ENCODE results near the gene EIF2A.
"Not testable (repeated sequence)": the region's sequence is repeated elsewhere in the genome, so short reads cannot be mapped to it uniquely, and the experiment has no call there.

EIF2A gene

DNA sequence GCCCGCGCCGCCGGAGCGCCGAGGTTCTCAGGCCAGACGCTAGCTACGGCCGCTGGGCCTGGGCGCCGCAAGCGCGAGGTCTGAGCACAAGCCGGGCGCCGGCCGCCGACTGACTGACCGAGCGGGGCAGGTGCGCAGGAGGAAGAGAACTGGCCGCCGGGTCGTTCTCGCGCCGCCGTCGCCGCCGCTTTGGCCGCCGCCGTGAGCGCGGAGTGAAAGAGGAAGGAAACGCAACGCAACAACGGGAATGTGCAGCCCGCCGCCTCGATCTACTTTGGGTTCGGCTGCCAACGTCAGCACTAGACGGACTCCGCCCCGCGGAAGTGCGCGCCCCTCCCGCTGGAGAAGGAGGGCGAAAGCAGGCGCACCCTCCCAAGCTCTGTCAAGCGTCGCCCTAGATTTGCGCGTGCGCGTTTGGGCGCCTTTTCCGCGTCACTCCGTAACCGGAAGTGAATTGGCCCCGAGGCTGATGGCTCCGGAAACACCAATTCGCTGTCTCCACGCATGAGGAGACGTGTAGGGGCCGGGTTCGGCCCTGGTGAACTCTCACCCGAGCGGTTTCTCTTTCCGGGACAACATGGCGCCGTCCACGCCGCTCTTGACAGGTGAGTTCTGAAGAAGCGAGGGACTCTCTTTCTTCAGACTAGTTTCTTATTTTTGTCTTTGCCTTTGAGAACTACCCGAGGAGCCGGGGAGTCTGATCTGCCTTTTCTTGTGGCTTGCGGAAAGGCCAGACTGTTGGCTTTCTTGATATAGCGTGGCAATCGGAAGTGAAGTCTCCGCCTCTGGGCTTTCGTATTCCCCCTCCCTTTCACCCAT lies at the start of gene EIF2A, which contains the start of gene SERP1:
Gene EIF2A (plus strand): TSS at position 562 of the 819 bp plus-strand sequence. CDS start 16 bp downstream, at position 578.
Gene SERP1 (minus strand): TSS at position 271 of the 819 bp plus-strand sequence. CDS start 361 bp downstream, outside the sequence.
- DNase-seq, result peak; percentile 100

DNA sequence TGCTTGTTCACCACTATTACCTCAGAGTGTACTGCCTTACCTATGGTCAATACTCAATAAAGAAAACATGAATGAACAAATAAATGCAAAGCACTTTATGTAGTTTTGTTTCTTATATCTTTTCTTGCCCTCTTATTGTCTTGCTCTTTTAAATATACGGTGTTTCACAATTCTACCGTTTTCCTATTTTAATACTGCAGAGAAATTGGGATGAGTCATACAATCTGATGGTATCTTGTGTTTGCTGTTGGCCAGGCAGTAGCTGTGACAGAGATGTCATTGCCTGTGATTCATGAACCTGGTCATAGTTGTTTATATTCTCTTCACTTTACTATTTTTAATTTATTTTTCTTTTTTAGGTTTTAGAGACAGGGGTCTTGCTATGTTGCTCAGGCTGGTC lies 48.6 kb upstream of the EIF2A start:
- no peak for DNase-seq

DNA sequence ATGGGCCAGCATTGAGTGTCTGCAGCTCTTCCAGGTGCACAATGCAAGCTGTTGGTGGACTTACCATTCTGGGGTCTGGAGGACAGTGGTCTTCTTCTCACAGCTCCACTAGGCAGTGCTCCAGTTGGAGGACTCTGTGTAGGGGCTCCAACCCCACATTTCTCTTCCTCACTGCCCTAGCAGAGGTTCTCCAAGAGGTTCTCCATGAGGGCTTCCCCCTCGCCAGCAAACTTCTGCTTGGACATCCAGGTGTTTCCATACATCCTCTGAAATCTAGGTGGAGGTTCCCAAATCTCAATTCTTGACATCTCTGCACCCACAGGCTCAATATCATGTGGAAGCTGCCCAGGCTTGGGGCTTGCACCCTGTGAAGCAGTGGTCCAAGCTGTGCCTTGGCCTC lies 45.6 kb upstream of the EIF2A start:
- not testable (repeated sequence) for DNase-seq

DNA sequence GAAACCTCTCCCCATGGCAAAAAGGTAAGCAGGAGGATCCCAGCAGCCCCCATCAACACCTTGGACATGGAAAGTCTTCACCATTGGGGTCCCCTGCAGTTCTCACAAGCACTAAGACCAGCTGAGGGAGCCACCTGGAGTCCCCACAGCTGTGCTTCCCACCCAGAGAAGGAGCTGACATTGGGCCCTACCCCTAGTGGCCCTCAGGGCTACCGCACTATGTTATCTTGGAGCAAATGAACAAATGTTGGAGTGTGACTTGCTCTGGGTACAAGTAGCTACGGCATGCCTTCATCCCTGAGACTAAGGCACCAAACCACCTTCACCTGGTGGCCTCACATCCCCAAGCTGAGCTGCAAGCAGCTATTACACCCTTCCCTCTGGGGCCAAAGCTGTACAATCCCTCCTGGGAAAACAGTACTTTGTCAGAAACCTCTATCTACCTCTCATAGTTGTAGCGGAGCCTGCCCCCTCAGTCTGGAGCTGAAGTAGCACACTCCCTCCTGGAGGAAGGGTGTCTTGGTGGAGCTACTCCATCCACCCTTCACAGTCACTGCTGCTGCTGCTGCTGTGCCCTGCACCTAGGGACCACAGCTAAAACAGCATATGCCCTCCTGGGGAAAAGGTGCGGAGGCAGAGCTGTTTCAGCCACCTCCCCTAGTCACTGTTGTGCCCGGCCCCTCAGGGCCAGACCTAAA lies 43.0 kb upstream of the EIF2A start:
- DNase-seq, result no peak

DNA sequence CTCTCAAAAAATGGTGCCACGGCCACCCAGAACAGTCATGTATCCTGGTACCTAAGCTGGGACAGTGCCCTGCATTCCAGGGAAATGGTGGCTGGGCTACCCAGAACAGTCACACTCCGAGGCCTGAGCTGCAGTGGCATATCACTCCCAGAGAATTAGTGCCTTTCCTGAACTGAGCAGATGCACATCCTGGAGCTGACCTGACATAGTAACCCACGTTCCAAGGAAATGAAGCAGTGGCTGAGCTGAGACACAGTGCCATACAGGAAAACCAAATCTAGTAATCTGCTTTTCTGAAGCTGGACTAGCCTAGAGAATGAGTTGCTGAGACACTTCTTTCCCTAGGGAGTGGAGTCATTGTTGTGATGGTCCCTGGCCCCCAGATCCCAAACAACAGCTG lies 42.1 kb upstream of the EIF2A start:
- DNase-seq, result no peak

DNA sequence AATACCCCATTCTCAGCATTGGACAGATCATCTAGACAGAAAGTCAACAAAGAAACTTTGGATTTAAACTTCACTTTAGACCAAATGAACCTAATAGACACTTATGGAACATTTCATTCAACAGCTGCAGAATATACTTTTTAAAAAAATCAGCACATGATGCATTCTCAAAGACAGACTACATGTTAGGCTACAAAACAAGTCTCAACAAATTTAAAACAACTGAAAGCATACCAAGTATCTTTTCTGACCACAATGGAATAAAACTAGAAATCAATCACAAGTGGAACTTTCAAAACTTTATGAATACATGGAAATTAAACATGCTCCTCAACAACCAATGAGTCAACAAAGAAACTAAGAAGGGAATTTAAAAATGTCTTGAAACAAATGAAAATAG lies 38.2 kb upstream of the EIF2A start:
- no peak for DNase-seq

DNA sequence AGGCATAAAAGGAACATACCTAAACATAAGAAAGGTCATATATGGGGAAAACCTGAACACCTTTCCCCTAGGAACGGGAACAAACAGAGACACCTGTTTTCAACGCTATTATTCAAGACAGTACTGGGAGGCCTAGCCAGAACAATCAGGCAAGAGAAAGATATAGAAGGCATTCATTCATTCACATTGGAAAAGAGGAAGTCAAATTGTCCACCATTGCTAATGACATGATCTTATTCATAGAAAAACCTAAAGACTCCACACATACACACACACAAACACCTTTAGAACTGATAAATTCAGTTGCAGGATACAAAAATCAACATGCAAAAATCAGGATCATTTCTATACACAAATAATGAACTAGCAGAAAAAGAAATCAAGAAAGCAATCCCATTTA lies 36.8 kb upstream of the EIF2A start:
- no peak for DNase-seq

DNA sequence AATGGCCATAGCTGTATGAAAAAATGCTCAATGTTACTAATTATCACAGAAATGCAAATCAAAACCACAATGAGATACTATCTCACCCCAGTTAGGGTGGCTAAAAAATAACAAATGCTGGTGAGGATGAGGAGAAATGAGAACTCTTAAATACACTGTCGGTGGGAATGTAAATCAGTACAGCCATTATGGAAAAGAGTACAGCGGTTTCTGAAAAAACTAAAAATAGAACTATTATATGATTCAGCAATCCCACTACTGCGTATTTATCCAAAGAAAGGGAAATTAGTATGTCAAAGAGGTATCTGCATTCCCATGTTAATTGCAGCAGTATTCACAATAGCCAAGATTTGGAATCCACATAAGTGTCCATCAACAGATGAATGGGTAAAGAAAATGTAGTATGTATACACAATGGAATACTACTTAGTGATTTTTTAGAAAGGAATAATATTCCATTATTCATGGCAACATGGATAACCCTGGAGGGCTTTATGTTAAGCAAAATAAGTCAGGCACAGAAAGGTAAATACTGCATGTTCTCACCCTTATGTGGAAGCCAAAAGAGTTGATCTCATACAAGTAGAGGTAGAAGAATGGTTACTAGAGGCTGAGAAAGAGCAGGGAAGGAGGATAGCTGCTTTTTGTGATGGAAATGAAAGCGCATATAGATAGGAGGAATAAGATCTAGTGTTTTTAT lies 35.3 kb upstream of the EIF2A start:
- no peak for DNase-seq

DNA sequence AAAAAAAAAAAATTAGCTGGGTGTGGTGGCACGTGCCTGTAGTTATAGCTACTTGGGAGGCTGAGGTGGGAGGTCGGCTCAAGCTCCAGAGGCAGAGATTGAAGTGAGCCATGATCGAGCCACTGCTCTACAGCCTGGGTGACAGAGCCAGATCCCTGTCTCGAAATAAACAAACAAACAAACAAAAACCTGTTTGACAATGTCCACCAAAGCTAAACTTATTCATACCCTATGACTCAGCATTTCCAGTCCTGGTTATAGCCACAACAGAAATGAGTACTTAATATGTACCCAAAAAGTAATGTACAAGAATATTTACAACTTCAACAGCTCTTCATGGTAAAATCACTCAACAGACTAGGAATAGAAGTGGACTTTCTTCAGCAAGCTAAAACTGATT lies 31.4 kb upstream of the EIF2A start:
- DNase-seq, result no peak

DNA sequence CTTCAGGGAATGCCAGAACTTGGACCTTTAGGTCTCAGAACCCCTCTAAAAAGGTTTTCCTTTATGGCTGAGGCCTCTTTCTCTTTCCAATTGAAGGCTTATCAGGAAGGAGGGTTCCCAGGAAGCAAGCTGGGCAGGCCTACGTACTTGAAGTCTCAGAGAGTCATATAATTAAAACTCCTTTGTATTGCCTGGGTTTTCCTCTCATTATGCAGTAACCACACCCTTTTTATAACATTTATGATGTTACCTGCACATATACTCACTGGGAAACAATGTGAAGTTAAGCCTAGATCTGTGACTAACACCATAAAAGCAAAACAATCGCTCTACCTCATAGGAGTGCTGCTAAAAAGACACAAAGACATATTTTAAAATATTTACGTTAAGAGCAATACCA lies 27.6 kb upstream of the EIF2A start:
- no peak for DNase-seq

DNA sequence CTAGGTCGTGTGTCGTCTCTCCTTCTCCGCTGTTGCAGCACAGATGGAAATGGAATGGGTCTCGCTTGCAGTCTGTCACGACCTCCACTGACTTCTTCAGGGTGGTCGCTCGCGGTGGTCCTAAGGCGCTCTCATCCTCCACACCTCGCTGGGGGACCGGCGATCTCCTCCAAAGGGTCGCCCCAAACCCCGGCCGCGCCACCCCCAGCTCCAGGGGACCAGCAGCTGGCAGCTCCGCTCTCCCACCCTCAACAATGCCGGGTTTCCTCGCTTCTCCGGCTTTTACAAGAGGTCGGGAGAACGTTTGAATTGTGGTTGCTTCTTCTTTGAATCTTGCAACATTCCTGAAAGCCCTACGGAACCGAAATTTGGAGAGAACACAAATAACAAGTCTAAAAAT lies 26.2 kb upstream of the EIF2A start:
- DNase-seq, result no peak

DNA sequence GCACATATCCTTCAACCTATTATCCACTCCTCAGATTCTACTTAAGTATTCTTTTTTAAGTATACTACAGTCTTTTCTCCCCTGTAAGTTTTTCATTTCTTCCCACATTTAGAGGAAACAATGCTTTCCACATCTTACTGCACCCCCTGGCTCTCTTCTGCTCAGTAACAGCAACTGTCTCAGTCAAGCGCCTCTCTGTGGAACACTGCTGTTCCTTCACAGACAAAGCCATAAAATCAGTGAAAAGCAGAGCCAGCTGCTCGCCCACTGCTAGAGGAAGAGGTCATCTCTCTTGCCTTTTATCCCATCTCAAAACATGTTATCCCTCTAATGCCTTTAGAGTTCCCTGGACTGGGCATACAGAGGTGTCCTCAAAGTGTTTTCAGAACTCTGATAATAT lies 25.1 kb upstream of the EIF2A start:
- DNase-seq, result no peak

DNA sequence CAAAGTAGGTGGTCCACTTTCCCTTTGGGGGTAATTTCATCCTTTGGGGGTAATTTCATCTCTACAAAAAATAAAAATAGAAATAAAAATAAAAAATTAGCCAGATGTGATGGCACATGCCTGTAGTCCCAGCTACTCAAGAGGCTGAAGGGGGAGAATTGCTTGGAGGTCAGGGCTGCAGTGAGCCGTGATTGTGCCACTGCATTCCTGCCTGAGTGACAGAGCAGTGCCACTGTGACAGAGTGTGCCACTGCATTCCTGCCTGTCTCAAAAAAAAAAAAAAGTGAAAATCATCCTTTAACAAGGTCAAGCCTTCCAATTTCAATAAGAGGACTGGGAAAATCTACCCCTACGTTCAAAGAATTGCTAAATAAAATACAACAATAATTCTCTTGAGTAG lies 23.0 kb upstream of the EIF2A start:
- DNase-seq, result no peak

DNA sequence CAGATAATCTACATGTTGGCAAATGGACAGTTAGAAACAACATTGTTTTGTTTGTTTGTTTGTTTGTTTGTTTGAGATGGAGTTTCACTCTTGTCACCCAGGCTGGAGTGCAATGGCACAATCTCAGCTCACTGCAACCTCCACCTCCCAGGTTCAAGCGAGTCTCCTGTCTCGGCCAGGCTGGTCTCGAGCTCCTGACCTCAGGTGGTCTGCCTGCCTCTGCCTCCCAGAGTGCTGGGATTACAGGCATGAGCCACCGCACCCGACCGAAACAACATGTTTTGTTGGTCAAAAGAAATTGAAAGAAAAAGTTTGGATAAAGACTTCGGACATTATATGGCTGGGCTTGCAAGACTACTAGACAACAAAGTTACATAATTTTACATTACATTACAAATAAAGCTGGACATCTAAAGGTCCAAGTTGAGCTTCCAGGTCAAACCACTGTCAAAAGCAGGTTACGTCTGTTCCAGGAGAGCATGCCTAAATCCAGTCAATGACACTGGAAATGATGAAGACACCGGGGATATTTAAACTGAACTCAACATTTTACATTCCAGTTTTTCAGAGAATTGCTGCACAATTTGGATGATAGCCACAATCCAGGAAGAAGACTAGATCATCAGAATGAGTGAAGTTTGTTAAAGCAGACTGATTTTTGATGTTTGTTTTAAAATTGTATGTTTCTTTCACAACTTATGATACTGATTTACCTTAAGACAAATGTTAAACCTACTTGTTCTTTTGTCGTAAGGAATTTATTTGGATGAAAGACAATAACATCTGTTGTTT lies 18.9 kb upstream of the EIF2A start:
- no peak for DNase-seq

DNA sequence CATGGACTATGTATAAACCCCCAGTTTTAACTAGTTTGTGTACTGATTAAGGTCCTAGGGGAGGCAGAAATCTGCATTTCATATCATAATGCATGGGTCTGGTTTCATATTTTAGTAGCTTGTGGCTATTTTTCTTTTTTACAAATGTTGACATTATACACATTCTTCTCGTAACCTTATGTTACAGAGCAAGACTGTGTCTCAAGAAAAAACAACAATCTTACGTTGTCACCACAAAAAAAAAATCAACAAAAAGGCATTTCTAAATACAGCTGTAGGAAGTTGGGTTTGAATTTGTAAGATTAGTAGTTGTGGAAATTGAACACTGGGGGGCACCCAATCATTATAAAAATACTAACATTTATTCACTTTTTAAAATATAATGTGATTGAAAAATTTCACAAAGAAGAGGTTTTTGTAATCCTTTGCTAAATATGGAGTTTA lies 18.2 kb upstream of the EIF2A start:
- no peak for DNase-seq

DNA sequence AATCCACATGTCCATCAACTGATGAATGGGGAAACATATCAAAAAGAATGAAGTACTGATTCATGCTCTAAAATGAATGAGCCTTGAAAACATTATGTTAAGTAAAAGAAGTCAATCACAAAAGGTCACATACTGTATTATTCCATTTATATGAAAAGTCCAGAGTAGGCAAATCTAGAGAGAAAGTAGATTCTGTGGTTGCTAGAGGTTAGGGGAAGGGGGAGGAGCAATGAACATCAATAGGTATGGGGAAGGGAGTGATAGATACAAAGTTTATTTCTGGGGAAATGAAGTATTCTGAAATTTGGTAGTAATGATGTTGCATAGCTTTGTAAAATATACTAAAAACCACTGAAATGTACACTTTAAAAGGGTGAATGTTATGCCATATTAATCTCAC lies 14.8 kb upstream of the EIF2A start:
- no peak for DNase-seq

DNA sequence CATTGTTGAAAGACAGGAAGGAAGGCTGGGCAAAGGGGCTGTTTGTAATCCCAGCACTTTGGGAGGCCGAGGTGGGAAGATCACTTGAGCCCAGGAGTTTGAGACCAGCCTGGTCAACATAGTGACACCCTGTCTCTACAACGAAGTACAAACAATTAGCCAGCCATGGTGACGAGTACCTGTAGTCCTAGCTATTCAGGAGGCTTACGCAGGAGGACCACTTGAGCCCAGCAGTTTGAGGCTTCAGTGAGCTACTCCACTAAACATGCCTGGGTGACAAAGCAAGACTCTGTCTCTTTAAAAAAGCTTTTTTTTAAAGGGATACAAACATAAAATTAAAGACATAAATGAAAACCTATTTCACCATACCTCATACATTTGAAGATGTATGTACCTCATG lies 11.4 kb upstream of the EIF2A start:
- DNase-seq, result no peak

DNA sequence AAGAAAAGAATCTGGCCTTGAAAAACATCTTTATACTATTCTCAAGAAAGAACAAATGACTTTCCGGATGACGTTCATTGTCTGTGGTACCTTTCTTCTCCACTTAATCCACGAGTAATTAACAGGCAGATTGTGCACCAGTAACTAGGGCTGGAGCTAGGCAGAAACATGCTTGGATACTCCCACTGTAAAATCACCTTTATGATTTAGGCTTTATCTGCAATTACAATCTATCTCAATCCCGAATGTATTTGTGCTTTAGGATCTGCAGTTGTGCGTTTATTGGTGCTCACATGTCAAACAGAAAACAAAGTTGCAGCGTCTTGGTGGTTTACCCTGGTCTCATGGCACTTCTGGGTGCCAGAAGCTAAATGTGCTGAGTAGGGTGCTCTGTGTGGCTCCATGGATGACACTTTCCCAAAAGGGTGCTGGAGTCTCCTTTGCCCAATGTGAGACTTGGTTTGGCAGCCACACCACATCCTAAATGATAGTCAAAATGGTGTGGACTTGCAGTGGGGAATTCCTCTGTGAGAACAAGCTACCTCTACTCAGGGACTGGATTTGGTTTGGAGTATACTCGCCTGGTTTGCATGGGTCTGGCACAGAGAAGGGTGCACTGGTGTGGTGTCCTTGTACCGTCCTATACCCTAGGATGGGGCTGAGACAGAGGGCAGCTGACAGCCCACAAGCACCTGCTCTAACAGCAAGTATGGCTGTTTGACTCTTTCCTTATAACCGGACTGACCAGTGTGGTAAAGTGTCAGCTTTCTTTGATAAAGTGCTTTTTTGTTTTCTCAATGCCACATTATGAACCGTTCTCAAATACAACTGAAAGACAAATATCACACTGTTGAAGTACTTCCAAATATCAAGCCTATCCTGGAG lies 8.0 kb upstream of the EIF2A start:
- DNase-seq, result no peak

DNA sequence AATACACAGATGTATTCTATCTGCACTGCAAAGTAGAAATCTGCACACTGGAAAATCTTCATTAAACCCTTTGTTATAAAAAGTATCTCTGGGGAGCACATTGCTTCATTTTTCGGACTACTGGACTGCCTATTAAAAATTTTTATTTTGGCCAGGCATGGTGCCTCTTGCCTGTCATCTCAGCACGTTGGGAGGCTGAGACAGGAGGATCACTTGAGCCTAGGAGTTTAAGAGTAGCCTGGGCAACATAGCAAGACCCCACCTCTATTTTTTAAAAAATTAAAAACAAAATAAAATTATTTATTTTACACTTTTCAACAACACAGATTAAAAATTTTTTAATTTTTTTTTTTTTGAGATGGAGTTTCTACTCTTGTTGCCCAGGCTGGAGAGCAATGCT lies 6.3 kb upstream of the EIF2A start:
- no peak for DNase-seq

DNA sequence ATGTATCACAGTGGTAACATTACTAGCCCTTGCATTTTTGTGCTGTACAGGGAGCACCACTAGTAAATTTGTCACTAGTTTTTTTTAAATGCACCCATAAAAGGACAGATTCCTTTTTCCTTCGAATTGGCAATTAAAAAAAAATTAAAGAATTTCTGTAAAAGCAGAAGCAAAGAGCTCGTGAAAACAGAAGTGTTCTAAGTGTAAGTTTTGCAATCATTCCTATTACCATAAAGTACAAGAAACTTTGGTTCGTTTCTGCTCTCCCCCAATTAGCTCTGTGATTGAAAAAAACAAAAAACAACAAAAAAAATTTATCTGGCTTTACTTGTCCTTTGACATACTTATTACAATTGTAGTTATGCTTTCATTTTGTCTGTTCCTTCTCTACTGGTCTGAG lies 5.6 kb upstream of the EIF2A start:
- no peak for DNase-seq

DNA sequence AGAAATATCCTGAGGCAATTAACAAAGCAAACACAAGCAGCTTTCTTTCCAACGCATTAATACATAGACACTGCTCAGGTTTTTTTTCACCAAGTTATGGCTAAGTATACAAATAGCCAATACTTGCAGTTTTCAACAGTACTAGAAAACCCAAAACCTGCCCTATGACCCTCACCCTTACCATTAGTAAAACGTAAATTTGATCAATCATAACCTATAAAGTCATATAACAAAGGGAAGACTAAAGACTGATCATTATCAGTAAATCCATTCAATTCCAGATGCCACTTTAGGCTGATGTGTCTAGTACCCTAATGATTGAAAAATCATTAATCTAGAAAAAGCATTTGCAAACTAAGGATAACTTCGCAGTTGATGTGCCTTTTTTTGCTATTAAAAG lies 3.5 kb upstream of the EIF2A start:
- no peak for DNase-seq

DNA sequence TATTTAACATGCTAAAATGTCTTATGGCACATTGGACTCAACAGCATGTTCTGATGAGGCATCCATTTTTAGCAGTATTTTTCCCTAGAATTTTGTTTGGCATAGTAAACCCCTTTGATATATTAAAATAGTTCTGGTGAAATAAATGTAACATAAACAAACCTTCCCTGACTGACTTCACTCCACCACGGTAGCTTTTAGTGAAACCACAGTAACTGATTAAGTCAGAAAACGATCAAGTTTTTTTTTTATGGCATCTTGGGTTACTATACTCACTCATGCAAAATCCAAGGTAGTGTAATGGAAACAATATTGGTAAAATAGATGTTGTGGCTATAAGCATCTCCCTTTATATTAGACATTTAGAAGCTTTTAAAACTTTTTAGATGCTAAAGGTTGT lies 3.1 kb upstream of the EIF2A start:
- no peak for DNase-seq

Data from NCI-H146 (cell line).